Measurements from ENCODE around the gene OVOL3. TPM values are rescaled to one million over a fixed set of nuclear protein-coding genes. Genes with fewer than 3 reads are reported as not detected.

The OVOL3 gene
- total RNA-seq, 1 experiment from 2014 or later: not detected

GRCh38 chr19:36141039-36141927, 30.3 kb downstream of the OVOL3 start:
- peaks cover 50% of the 10 kb centered on the region for H3K36me3 ChIP-seq
- peak overlapping the region; percentile 100 for H3K4me3 ChIP-seq
- peak; percentile 75 for DNase-seq
- no peaks in the 10 kb centered on the region for H3K27me3 ChIP-seq
- no peaks in the 10 kb centered on the region for H3K9me3 ChIP-seq

GRCh38 chr19:36142046-36142445, 31.1 kb downstream of the OVOL3 start:
- H3K9me3 ChIP-seq: no peaks in the 10 kb centered on the region
- no peak overlapping the region for H3K4me3 ChIP-seq
- H3K27me3 ChIP-seq: no peaks in the 10 kb centered on the region
- peaks cover 57% of the 10 kb centered on the region for H3K36me3 ChIP-seq
- DNase-seq: no peak

GRCh38 chr19:36142496-36142895, 31.6 kb downstream of the OVOL3 start:
- no peak for DNase-seq
- H3K27me3 ChIP-seq: no peaks in the 10 kb centered on the region
- H3K4me3 ChIP-seq: no peak overlapping the region
- H3K9me3 ChIP-seq: no peaks in the 10 kb centered on the region
- peaks cover 62% of the 10 kb centered on the region for H3K36me3 ChIP-seq

GRCh38 chr19:36144624-36145023, 33.7 kb downstream of the OVOL3 start:
- no peak for DNase-seq
- peaks cover 72% of the 10 kb centered on the region for H3K36me3 ChIP-seq

GRCh38 chr19:36149673-36150406, 38.9 kb downstream of the OVOL3 start:
- H3K4me3 ChIP-seq: no peak overlapping the region
- no peak for DNase-seq
- H3K9me3 ChIP-seq: no peaks in the 10 kb centered on the region
- H3K36me3 ChIP-seq: peaks cover 62% of the 10 kb centered on the region
- no peaks in the 10 kb centered on the region for H3K27me3 ChIP-seq

More at GRCh38 chr19:36144624-36145023, 33.7 kb downstream of the OVOL3 start:
- Histone ChIP-seq H3K9me3 (no peaks in the 10 kb centered on the region), H3K27me3 (no peaks in the 10 kb centered on the region), H3K4me3 (no peak overlapping the region)

- H3K27me3 ChIP-seq: no peaks in the 10 kb centered on the region
- H3K4me3 ChIP-seq: no peak overlapping the region
- H3K36me3 ChIP-seq: peaks cover 57% of the 10 kb centered on the region
- no peak for DNase-seq
- no peaks in the 10 kb centered on the region for H3K9me3 ChIP-seq
These were observed 39.6 kb downstream of the OVOL3 start for GRCh38 chr19:36150586-36150985.

- no peaks in the 10 kb centered on the region for H3K9me3 ChIP-seq
- H3K27me3 ChIP-seq: no peaks in the 10 kb centered on the region
- H3K4me3 ChIP-seq: no peak overlapping the region
- H3K36me3 ChIP-seq: peaks cover 49% of the 10 kb centered on the region
- DNase-seq: no peak
These were observed 40.4 kb downstream of the OVOL3 start for GRCh38 chr19:36151144-36152018.

GRCh38 chr19:36152019-36152351, 41.0 kb downstream of the OVOL3 start:
- DNase-seq: no peak
- Histone ChIP-seq H3K4me3 (no peak overlapping the region), H3K9me3 (no peaks in the 10 kb centered on the region), H3K36me3 (peaks cover 43% of the 10 kb centered on the region), H3K27me3 (no peaks in the 10 kb centered on the region)

- Histone ChIP-seq H3K27me3 (no peaks in the 10 kb centered on the region), H3K4me3 (no peak within 1 kb of the TSS)
- no peak for DNase-seq
These were observed 41.6 kb downstream of the OVOL3 start, which contains the start of gene COX7A1 for GRCh38 chr19:36152352-36153091. Gene COX7A1 (minus strand): TSS chr19:36152447. CDS start chr19:36152407, 40 bp downstream.

GRCh38 chr19:36153126-36153525, 42.2 kb downstream of the OVOL3 start:
- DNase-seq: no peak
- H3K4me3 ChIP-seq: no peak overlapping the region
- H3K36me3 ChIP-seq: peaks cover 45% of the 10 kb centered on the region
- H3K27me3 ChIP-seq: no peaks in the 10 kb centered on the region
- H3K9me3 ChIP-seq: no peaks in the 10 kb centered on the region

More at GRCh38 chr19:36152352-36153091, 41.6 kb downstream of the OVOL3 start, which contains the start of gene COX7A1:
- Histone ChIP-seq H3K36me3 (peaks cover 40% of the 10 kb centered on the region), H3K9me3 (no peaks in the 10 kb centered on the region)

GRCh38 chr19:36160821-36161596, 50.1 kb downstream of the OVOL3 start:
- DNase-seq: no peak
- H3K36me3 ChIP-seq: peaks cover 16% of the 10 kb centered on the region
- no peaks in the 10 kb centered on the region for H3K27me3 ChIP-seq
- no peaks in the 10 kb centered on the region for H3K9me3 ChIP-seq
- no peak overlapping the region for H3K4me3 ChIP-seq

Other genes with a start within 250 kb of the OVOL3 start
- gene APLP1, start 242.6 kb upstream of the OVOL3 start, total RNA-seq (2014; rRNA removed; shearing (Covaris generic); ENCODE audit: low replicate concordance): 19.1 and 32.5 TPM in 2 replicates
- gene NFKBID, start 210.6 kb upstream of the OVOL3 start, total RNA-seq (2014; rRNA removed; shearing (Covaris generic); ENCODE audit: low replicate concordance): 0.81 and 2.1 TPM in 2 replicates
- gene HCST, start 208.6 kb upstream of the OVOL3 start, total RNA-seq (2014; rRNA removed; shearing (Covaris generic); ENCODE audit: low replicate concordance): not detected in 2 replicates
- gene TYROBP, start 202.8 kb upstream of the OVOL3 start, total RNA-seq (2014; rRNA removed; shearing (Covaris generic); ENCODE audit: low replicate concordance): not detected in 2 replicates
- 2.3 and 2.9 TPM in 2 replicates for gene LRFN3, start 174.8 kb upstream of the OVOL3 start, total RNA-seq (2014; rRNA removed; shearing (Covaris generic); ENCODE audit: low replicate concordance)
- gene SDHAF1, start 116.0 kb upstream of the OVOL3 start, total RNA-seq (2014; rRNA removed; shearing (Covaris generic); ENCODE audit: low replicate concordance): 46.1 and 77.8 TPM in 2 replicates
- gene SYNE4, start 102.3 kb upstream of the OVOL3 start, total RNA-seq (2014; rRNA removed; shearing (Covaris generic); ENCODE audit: low replicate concordance): 0.22 and 0.23 TPM in 2 replicates
- gene ALKBH6, start 96.9 kb upstream of the OVOL3 start, total RNA-seq (2014; rRNA removed; shearing (Covaris generic); ENCODE audit: low replicate concordance): 25.1 and 26.1 TPM in 2 replicates
- not detected in 2 replicates for gene CLIP3, start 78.3 kb upstream of the OVOL3 start, total RNA-seq (2014; rRNA removed; shearing (Covaris generic); ENCODE audit: low replicate concordance)
- gene THAP8, start 56.9 kb upstream of the OVOL3 start, total RNA-seq (2014; rRNA removed; shearing (Covaris generic); ENCODE audit: low replicate concordance): 0.72 and 2.1 TPM in 2 replicates
- gene WDR62, start 56.2 kb upstream of the OVOL3 start, total RNA-seq (2014; rRNA removed; shearing (Covaris generic); ENCODE audit: low replicate concordance): 2.5 and 6.1 TPM in 2 replicates
- gene POLR2I, start 3.7 kb downstream of the OVOL3 start, total RNA-seq (2014; rRNA removed; shearing (Covaris generic); ENCODE audit: low replicate concordance): 94.2 and 101 TPM in 2 replicates
- 453 and 520 TPM in 2 replicates for gene TBCB, start 4.3 kb downstream of the OVOL3 start, total RNA-seq (2014; rRNA removed; shearing (Covaris generic); ENCODE audit: low replicate concordance)
- gene CAPNS1, start 28.9 kb downstream of the OVOL3 start, total RNA-seq (2014; rRNA removed; shearing (Covaris generic); ENCODE audit: low replicate concordance): 415 and 505 TPM in 2 replicates
- gene COX7A1, start 41.3 kb downstream of the OVOL3 start, total RNA-seq (2014; rRNA removed; shearing (Covaris generic); ENCODE audit: low replicate concordance): not detected in 2 replicates
- gene ZNF565, start 103.5 kb downstream of the OVOL3 start, total RNA-seq (2014; rRNA removed; shearing (Covaris generic); ENCODE audit: low replicate concordance): 3.0 and 3.9 TPM in 2 replicates
- gene ZNF146, start 104.0 kb downstream of the OVOL3 start, total RNA-seq (2014; rRNA removed; shearing (Covaris generic); ENCODE audit: low replicate concordance): 42.5 and 89.2 TPM in 2 replicates